Neural progenitor cell (in vitro differentiated cells): ENCODE measurements around the gene ADCY2.

Experiments
- EZH2 ChIP-seq: fragments of 200-600 bp; sonication (generic); IDR thresholded peaks from 2 replicates; pipeline ENCODE4 v1.6.1; 2017; ENCODE audit warnings: antibody characterized with exemption, mild to moderate bottlenecking, moderate library complexity
- EZH2phosphoT487 ChIP-seq: fragments of 200-600 bp; sonication (generic); IDR thresholded peaks from 2 replicates; pipeline ENCODE4 v1.6.1; 2017; ENCODE audit warnings: antibody characterized with exemption
- TF ChIP-seq, protein P1 (sequence below): fragments of 200-600 bp; sonication (generic); IDR thresholded peaks from 2 replicates; pipeline ENCODE4 v1.5.1; 2017; ENCODE audit warnings: antibody characterized with exemption, mild to moderate bottlenecking

DNA sequence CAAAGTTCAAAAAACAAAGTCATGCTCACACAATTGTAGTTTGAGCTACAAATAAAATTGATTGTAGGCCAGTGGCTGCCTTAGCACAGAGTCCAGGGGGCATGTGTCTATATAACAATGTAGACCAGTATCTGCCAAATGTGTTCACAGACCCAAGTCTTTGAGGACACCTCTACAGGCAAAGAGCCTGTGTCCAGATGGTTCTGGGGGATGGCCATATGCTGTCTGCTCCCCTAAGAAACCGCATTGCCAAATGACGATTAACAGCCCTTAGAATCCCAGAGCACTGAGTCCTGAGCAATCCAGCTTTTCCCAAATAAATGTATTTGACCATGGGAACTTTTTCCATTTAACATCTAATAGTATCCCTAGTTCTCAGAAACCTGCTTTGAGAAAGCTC is 169.6 kb downstream of the ADCY2 start:
- TF ChIP-seq, protein P1, sequence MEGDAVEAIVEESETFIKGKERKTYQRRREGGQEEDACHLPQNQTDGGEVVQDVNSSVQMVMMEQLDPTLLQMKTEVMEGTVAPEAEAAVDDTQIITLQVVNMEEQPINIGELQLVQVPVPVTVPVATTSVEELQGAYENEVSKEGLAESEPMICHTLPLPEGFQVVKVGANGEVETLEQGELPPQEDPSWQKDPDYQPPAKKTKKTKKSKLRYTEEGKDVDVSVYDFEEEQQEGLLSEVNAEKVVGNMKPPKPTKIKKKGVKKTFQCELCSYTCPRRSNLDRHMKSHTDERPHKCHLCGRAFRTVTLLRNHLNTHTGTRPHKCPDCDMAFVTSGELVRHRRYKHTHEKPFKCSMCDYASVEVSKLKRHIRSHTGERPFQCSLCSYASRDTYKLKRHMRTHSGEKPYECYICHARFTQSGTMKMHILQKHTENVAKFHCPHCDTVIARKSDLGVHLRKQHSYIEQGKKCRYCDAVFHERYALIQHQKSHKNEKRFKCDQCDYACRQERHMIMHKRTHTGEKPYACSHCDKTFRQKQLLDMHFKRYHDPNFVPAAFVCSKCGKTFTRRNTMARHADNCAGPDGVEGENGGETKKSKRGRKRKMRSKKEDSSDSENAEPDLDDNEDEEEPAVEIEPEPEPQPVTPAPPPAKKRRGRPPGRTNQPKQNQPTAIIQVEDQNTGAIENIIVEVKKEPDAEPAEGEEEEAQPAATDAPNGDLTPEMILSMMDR: no peak
- TF ChIP-seq EZH2 (no peak), EZH2phosphoT487 (no peak)
